Ovary (tissue), 3 donors: ENCODE data around the gene BCAS4.

Experiments used
- CTCF ChIP-seq, 3 donors: fragments of 450-650 bp in 2 of 3; fragments of 200-600 bp in 1 of 3; IDR thresholded peaks; one replicate each; pipeline versions ENCODE4 v1.5.1 to v1.8.0; 2016 to 2022; ENCODE audit warnings: antibody characterized with exemption in 3 of 3, mild to moderate bottlenecking in 1 of 3
- POLR2A ChIP-seq: fragments of 450-650 bp; IDR thresholded peaks from one replicate; pipeline ENCODE4 v1.6.1; 2017; ENCODE audit warnings: antibody characterized with exemption, mild to moderate bottlenecking, moderate library complexity
- donor health status: DM: no; HTN: no; CAD: no.

GRCh38 chr20:50904067-50904570, 109.3 kb downstream of the BCAS4 start:
- TF ChIP-seq CTCF (IDR thresholded peaks at IDR 0.05): no peak
- no peak for TF ChIP-seq POLR2A
